Neural crest cell (in vitro differentiated cells): ENCODE data around the gene OPRL1. TPM values are rescaled to one million over a fixed set of nuclear protein-coding genes. Genes with fewer than 3 reads are reported as not detected.
"Not testable (repeated sequence)": the region's sequence is repeated elsewhere in the genome, so short reads cannot be mapped to it uniquely, and the experiment has no call there.

Experiments used
- DNase-seq: peaks from one replicate; pipeline ENCODE4 v3.0.0; 2021; ENCODE audit warnings: low read depth, mixed read lengths, low spot score
- H3K27ac Mint-ChIP-seq: one replicate; pipeline ENCODE4 v1.8.0; 2021; ENCODE audit warnings: mild to moderate bottlenecking, mixed read lengths; ENCODE audit not compliant: unreplicated experiment
- H3K27me3 Mint-ChIP-seq: 2 replicates; pipeline ENCODE4 v1.8.0; 2021; ENCODE audit warnings: low read depth, mild to moderate bottlenecking, mixed read lengths
- H3K36me3 Mint-ChIP-seq: 2 replicates; pipeline ENCODE4 v1.8.0; 2021; ENCODE audit warnings: low read depth, mild to moderate bottlenecking, mixed read lengths
- H3K4me1 Mint-ChIP-seq: 2 replicates; pipeline ENCODE4 v1.8.0; 2021; ENCODE audit warnings: mixed read lengths
- H3K4me3 Mint-ChIP-seq: one replicate; pipeline ENCODE4 v1.8.0; 2021; ENCODE audit warnings: mild to moderate bottlenecking, mixed read lengths
- H3K9me3 Mint-ChIP-seq: 2 replicates; pipeline ENCODE4 v1.8.0; 2021; ENCODE audit warnings: mixed read lengths
- total RNA-seq: library from RNA; stranded (reverse); gene quantifications from 2 replicates; pipeline ENCODE4 v1.2.1, GENCODE V29; 2021
- TF ChIP-seq, protein P1 (sequence below): fragments of 200-600 bp; sonication (generic); conservative IDR thresholded peaks from 2 replicates; pipeline ENCODE4 v1.5.0; 2021; ENCODE audit warnings: antibody characterized with exemption, mild to moderate bottlenecking

OPRL1 gene
- total RNA-seq, 1 donor from 2014 or later: 0.96 TPM

DNA sequence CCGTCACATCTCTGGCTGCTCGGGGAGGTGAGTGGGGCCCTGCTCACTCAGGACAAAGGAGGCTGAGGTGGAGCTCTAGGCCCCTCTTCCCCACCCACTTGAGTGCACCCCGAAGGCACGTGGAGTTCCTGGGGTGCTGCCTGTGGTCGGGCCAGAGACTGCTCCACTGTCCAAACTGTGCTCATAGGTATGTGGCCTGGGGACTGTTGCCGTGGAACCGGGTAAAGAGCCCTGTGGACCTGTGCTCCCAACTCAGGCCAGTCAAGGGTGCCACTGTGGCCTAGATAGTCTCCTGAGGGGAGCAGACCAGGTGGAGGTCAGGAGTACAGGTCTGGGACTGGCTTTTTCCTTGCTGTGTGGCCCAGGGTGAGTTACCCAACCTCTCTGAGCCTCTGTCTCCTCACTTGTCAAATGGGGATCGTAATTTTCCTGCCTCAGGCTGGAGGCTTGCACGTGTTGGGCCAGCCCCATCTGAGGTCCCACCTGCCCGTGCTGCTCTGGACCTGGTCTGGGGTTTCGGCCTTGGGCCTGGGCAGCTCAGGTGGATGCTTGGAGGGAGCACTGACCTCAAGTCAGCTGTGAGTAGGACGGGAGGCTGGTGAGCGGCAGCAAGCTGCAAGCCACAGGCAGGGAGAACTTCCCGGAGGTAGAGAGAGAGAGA is 39.9 kb downstream of the OPRL1 start:
- peaks cover 12% of the 10 kb centered on the region for H3K4me1 Mint-ChIP-seq
- H3K36me3 Mint-ChIP-seq: no peaks in the 10 kb centered on the region
- peak overlapping the region; percentile 57 for H3K27ac Mint-ChIP-seq
- H3K4me3 Mint-ChIP-seq: peak overlapping the region; percentile 54
- TF ChIP-seq, protein P1, sequence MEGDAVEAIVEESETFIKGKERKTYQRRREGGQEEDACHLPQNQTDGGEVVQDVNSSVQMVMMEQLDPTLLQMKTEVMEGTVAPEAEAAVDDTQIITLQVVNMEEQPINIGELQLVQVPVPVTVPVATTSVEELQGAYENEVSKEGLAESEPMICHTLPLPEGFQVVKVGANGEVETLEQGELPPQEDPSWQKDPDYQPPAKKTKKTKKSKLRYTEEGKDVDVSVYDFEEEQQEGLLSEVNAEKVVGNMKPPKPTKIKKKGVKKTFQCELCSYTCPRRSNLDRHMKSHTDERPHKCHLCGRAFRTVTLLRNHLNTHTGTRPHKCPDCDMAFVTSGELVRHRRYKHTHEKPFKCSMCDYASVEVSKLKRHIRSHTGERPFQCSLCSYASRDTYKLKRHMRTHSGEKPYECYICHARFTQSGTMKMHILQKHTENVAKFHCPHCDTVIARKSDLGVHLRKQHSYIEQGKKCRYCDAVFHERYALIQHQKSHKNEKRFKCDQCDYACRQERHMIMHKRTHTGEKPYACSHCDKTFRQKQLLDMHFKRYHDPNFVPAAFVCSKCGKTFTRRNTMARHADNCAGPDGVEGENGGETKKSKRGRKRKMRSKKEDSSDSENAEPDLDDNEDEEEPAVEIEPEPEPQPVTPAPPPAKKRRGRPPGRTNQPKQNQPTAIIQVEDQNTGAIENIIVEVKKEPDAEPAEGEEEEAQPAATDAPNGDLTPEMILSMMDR: no peak
- H3K9me3 Mint-ChIP-seq: no peaks in the 10 kb centered on the region
- H3K27me3 Mint-ChIP-seq: peaks cover 41% of the 10 kb centered on the region
- DNase-seq: no peak

DNA sequence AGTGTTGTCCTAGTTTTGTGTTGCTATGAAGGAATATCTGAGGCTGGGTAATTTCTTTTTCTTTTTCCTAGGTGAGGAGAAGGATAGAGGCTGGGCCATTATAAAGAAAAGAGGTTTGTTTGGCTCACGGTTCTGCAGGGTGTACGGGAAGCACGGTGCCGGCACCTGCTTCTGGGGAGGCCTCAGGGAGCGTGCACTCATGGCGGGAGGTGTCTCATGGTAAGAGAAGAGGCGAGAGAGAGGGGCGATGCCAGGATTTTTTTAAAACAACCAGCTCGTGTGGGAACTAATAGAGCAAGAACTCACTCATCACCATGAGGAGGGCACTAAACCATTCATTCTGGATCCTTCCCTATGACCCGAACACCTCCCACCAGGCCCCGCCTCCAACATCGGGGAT is 41.7 kb downstream of the OPRL1 start:
- TF ChIP-seq, protein P1: no peak
- DNase-seq: no peak

DNA sequence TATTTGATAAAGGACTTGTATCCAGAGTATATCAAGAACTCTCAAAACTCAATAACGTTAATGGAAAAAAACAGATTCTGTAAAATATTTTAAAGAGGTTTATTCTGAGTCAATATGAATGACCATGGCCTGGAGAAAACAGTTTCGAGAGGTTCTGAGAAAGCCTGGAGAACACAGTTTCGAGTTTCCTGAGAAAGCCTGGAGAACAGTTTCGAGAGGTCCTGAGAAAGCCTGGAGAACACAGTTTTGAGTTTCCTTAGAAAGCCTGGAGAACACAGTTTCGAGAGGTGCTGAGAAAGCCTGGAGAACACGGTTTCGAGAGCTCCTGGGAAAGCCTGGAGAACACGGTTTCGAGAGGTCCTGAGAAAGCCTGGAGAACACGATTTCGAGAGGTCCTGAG is 43.0 kb downstream of the OPRL1 start:
- peaks cover 41% of the 10 kb centered on the region for H3K27me3 Mint-ChIP-seq
- not testable (repeated sequence) for H3K27ac Mint-ChIP-seq, H3K36me3 Mint-ChIP-seq, DNase-seq, H3K4me3 Mint-ChIP-seq, H3K9me3 Mint-ChIP-seq
- H3K4me1 Mint-ChIP-seq: peaks cover 12% of the 10 kb centered on the region

More for the DNA sequence above, 41.7 kb downstream of the OPRL1 start:
- Mint-ChIP-seq H3K27me3 (peaks cover 41% of the 10 kb centered on the region), H3K4me1 (peaks cover 12% of the 10 kb centered on the region), H3K27ac (no peak overlapping the region), H3K9me3 (no peaks in the 10 kb centered on the region), H3K4me3 (no peak overlapping the region), H3K36me3 (no peaks in the 10 kb centered on the region)

DNA sequence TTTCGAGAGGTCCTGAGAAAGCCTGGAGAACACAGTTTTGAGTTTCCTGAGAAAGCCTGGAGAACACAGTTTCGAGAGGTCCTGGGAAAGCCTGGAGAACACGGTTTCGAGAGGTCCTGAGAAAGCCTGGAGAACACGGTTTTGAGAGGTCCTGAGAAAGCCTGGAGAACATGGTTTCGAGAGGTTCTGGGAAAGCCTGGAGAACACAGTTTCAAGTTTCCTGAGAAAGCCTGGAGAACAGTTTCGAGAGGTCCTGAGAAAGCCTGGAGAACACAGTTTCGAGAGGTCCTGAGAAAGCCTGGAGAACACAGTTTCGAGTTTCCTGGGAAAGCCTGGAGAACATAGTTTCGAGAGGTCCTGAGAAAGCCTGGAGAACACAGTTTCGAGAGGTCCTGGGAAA is 43.6 kb downstream of the OPRL1 start:
- peaks cover 47% of the 10 kb centered on the region for H3K27me3 Mint-ChIP-seq
- peaks cover 12% of the 10 kb centered on the region for H3K4me1 Mint-ChIP-seq
- not testable (repeated sequence) for H3K4me3 Mint-ChIP-seq, H3K36me3 Mint-ChIP-seq, DNase-seq, H3K27ac Mint-ChIP-seq, H3K9me3 Mint-ChIP-seq

DNA sequence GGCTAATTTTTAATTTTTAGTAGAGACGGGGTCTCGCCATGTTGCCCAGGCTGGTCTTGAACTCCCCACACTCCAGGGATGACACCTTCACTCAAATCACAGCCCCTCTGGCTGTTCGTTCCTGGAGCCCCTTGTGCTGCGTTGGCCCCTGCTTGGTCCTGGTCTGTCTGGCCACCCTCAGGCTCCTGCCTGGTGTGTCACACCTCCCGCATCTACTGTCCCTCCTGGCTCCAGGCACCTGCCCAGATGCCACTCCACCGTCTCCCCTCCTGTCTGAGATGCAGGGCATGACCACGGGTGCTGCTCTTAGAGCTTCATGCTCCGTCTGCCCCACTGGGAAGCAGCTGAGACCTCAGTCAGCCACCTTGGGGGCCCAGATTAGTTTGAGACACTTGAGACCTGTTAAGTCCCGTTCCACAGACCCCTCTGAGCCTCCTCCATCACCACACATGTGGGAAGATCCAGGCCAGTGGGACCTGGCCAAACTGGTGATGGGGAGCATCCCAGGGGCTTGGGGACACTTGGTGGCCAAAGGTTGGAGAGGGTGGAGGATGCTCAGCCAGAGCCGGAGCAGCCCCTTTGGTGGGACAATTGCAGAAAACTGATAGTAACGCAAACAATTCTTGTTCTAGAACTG is 49.4 kb downstream of the OPRL1 start:
- peaks cover 10% of the 10 kb centered on the region for H3K27me3 Mint-ChIP-seq
- H3K4me3 Mint-ChIP-seq: no peak overlapping the region
- H3K36me3 Mint-ChIP-seq: no peaks in the 10 kb centered on the region
- no peak overlapping the region for H3K27ac Mint-ChIP-seq
- DNase-seq: no peak
- peaks cover 10% of the 10 kb centered on the region for H3K4me1 Mint-ChIP-seq
- TF ChIP-seq, protein P1: no peak
- peaks cover 3% of the 10 kb centered on the region for H3K9me3 Mint-ChIP-seq

DNA sequence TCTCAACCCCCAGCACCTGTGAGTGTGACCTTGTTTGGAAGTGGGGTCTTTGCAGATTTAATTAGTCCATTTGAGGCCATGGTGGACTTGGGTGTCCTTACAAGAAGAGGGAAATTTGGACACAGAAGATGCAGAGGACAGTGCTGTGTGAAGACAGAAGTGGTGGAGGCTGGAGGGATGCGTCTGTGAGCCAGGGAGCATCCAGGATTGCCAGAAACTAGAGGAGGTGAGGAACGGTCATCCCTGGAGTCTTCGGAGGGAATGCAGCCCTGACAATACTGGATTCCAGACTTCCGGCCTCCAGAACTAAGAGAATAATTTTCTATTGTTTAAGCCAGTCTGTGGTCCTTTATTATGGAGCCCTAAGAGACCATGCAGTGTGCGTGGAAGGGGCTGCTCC is 50.4 kb downstream of the OPRL1 start:
- H3K27ac Mint-ChIP-seq: no peak overlapping the region
- no peaks in the 10 kb centered on the region for H3K36me3 Mint-ChIP-seq
- H3K27me3 Mint-ChIP-seq: peaks cover 6% of the 10 kb centered on the region
- no peak for DNase-seq
- no peak overlapping the region for H3K4me3 Mint-ChIP-seq
- peaks cover 3% of the 10 kb centered on the region for H3K9me3 Mint-ChIP-seq
- TF ChIP-seq, protein P1: no peak
- H3K4me1 Mint-ChIP-seq: peaks cover 10% of the 10 kb centered on the region
